Measurements from ENCODE around the gene PLEKHA6.
A peak's percentile ranks its signal among the peaks of the same experiment; 100 is the strongest.
"Not testable (repeated sequence)": the region's sequence is repeated elsewhere in the genome, so short reads cannot be mapped to it uniquely, and the experiment has no call there.

The PLEKHA6 gene

DNA sequence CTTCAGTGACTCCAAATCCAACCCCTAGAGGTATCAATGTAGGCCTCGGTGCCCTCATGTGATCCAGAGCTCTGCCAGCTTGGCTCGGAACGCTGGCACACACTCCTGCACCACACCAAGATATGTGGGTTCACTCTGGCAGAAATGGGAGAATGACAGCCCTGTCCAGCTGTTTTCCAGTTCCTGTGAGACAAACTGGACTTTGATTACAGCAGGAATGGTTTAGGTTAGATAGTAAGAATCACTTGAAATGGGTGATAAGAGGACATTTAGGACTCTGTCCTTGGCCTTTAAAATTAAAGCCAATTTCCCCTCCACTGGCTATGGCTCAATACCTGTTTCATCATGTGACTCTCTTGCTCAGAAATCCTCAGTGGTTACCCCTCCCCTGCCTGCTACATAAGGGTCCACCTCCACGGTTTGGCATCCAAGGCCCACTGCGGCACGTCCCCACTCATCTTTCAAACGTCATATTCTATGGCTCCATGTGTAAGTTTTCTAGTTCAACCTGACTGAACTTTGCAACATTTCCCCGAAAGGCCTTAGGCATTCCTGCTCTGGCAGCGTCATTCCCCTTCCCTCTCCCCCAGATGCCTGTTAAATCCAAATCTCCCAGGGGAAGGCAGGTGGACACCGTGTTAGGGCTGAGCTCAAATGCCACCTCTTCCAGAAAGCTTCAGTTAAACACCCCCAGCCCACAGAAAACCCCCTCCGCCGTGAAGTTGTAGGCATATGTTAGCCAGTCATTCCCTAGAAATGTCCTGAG lies 44.7 kb downstream of the PLEKHA6 start:
- no peak for DNase-seq (ENCODE audit: low read depth)

DNA sequence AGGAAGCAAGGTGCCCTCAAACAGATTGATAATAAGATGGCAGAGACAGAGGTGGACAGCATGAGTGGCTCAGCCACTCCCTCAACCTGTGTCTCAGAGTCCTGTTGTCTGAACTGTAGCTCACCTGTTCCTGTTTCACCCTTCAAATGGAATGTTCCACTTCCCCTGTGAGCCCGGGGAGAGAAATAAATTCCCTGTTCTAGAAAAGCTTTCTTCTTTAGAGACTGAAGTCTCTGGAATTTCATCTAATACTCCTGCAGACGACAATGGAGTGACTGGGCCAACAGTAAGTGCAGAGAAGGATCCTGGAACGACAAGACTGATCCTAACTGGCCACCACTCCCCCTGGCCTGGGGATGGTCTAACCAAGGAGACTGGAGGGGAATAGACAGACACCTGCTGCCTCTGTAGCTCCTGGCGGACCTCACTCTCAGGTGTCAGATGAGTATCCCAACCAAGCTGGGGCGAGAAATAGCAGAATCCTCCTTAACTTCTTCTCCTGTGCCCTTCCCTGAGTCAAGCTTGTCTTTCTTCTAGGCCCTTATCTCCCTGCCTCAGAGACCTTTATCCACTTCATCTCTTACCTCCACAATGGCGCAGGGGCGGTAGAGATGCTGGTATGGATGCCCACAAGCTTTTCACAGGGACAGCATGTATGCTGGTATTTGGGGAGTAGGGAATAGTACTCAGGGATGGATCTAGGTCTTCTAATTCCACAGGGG lies 45.4 kb downstream of the PLEKHA6 start:
- DNase-seq (ENCODE audit: low read depth): no peak

DNA sequence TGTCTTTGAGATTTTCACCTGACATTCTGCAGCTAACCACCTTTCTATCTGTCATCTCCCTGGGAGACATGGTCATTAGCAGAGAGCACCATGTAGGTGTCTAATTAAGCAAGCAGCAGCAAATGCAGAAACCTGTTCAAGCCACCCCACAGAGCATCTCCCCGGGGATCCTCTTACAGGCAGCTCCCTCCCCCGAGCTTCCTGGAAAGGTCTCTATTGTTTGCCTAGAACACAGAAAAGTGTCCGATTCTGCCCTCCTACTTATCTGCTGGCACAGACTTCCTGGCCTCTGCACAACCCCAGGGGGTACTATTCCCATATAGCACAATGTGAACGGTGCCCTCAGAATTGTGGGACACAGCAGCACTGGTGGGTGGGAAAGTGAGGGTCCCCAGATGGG lies 46.1 kb downstream of the PLEKHA6 start:
- DNase-seq (ENCODE audit: low read depth): no peak

DNA sequence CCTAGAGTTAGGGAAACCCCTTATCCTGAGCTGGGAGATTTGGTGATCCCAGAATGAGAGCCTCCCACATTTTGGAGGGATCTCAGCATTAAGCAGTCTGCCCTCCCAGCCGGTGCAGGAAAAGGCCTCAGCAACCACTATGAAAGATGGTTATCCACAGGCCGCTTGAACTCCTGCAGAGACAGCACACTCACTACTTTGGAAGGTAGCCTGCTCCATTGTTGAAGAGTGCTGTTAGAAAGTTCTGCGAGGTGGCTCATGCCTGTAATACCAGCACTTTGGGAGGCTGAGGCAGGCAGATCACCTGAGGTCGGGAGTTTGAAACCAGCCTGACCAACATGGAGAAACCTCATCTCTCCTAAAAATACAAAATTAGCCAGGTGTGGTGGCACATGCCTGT lies 48.8 kb downstream of the PLEKHA6 start:
- DNase-seq (ENCODE audit: low read depth): not testable (repeated sequence)

DNA sequence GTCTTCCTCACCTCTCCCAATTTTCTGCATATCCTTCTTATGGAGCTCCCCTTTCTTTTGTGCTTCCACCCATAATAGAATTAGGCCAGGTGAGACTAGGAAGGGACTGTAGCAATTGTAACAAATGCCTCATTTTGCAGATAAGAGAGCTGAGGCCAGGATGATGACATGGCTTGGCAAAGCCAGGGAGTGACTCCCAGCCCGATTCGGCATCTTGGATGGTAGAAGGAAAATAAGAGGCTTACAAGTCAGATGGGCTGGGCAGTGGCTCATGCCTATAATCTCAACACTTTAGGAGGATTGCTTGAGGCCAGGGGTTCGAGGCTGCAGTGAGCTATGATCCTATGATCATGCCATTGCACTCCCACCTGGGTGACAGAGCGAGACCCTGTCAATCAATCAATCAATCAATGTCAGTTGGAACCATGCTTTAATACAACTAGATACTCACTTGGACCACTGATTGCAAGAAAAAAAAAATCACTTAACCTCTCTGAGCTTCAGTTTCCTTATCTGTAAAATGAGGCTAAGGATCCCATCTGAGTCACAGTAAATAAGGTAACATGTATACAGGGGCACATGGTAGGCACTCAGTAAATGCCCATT lies 51.6 kb downstream of the PLEKHA6 start:
- DNase-seq (ENCODE audit: low read depth): no peak

DNA sequence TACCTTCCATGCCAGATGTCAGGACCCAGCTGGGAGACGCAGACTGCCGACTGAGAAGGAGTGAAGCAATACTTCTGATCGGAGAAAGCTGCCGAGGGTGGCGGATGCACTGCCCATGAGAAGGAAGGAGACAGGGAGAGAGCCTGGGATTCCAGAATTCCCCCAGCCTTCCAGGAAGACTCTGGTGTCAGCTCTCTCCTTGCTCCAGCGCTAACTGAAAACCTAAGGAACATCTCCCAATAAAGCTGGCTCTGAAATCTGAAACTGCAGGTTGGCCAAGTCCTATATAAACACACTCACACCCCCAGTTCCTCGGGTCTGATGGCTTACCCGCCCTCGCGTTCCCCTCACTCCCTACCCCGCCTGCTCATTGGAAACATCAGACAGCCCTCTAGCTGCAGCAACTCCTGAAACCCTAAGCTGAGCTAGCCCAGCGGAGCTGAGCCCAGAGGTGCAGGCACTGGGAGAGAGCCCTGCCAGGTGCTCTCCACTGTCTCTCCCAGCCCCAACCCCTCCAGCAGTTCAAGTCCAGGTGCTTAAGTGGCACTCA lies 52.3 kb downstream of the PLEKHA6 start:
- peak; percentile 21 for DNase-seq (ENCODE audit: low read depth)

DNA sequence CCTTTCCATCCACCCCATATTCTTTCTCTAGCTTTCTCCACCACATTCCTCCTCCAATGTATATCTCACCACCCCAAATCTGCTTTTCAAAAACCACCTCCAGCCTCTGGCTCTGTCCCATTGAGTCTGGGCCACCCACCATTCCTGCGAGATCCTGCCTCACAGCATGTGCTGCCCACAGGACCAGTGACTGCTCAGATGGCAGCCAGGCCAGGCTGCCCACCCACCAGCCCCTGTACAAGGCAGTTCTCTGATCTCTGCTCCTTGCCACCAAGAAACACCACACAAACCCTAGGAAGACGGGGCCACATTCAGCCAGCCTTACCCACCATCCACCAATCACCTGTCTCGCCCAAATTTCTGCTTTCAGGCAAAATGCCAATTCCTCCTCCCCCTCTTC lies 53.7 kb downstream of the PLEKHA6 start:
- DNase-seq (ENCODE audit: low read depth): no peak

DNA sequence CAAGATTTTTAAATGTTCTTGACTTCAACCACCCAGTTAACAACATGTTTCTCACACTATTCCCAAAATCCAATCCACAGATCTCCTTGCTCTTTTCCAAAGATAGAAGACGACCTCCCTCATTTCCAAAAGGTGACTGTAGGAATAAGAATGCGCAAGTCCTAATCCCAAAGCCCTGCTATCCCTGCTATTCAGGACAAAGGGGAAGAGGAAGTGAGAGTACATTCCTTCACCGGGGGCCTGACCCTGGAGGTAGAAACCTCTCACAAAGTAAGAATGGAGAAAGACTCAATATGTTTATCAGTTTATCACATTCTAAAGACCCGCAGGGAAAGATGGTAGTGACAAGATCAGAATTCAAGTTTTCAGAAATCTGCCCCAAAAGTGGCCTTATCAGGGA lies 55.7 kb downstream of the PLEKHA6 start:
- DNase-seq (ENCODE audit: low read depth): no peak

DNA sequence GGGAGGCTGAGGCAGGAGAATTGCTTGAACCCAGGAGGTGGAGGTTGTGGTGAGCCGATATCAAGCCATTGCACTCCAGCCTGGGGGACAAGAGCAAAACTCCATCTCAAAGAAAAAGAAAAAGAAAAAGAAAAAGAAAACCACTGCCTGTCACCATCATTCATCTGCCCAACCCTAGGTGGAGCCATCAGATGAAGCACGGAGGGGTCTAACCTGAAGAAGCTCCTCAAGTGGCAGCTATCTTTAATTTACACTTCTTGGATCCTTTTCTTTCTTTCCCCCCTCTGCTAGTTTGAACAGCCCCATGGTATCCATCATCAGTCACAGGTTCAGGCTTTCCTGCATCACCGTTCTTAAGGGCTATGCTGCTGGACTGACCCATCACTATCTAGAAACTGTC lies 57.0 kb downstream of the PLEKHA6 start:
- no peak for DNase-seq (ENCODE audit: low read depth)

DNA sequence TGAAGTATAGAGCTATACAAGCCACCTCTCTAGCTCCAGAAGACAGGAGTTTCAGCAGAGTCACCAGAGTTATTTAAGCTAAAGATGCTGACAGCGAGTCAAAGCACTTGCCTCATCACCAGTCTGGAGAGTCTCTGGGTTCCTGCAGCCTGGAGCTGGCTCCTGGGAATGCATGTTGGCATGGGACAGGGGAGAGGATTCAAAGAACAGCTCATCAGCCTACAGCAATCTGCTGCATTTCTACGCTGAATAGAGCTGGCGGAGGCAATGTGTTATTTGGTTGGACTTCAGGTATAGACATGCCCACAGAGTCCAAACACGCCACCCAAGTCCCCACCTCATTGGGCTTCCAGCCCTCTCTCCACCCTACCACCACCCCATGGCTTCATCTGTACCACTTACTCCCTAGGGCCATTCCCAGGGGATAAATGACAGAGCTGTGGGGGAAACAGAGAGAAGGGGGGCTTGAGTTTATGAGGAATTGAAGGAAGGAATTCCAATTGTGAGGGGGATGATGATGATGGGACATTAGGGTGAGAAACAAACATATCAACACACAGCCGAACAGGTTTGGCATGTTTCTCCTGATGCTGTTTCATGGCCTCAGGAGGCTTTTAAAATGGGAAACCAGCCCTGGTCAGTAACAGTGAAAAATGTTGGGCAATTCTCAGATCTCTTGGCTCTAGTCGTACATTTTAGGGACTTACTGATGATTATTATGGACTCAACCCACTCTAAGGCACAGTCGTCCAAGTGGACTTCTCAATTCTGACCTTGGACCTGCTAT lies 58.4 kb downstream of the PLEKHA6 start:
- no peak for DNase-seq (ENCODE audit: low read depth)

DNA sequence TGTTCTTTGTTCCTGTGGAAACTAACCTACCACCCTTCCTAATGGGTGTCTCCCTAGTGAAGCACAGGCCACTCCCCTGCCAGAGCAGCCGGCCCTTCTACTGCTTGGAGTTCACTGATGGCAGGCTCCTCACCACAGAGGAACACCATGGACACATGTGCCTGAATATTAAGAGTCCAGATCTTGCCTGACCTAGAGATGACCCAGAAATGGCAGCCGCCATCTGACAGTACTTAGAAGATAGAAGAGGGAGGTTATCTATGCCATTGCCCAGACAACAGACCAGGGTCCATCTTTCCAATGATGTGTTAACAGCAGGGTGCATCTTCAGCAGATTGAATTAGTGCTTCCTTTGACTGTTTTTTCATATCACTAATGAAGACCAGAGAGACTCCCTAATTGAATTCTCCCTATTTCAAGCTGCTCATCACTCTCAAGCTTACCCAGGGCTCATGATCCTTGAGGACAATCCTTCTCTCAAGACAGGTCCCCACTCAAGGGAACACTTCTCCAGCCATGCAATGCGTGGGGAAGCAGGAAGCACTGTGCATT lies 59.8 kb downstream of the PLEKHA6 start:
- DNase-seq (ENCODE audit: low read depth): no peak

DNA sequence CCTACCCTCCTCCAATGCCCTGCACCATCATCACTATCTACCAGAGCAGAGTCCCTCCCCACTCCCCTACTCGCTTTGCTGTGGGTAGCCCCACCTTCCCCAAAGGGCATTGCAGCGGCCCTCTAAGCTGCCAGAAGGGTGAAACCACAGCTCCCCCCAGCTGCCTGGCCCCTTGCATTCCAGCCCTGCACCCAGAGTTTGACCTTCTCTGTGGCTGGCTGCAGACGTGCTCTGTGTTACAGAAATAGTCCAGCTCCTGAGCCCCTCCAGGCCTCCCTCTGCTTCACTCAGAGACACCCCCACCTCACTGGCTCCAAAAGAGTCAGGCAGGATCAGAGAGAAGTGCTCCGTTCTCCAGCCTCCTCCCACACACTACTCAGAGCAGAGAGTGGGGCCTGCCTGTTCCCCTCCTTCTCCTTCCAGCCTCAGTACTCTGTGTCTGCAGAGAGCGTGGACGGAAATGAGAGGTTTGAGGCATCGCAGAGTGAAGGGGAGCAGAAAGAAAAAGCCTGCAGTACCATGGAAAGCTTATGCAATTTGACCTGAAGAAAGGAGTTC lies 63.2 kb downstream of the PLEKHA6 start:
- DNase-seq (ENCODE audit: low read depth): peak; percentile 64

DNA sequence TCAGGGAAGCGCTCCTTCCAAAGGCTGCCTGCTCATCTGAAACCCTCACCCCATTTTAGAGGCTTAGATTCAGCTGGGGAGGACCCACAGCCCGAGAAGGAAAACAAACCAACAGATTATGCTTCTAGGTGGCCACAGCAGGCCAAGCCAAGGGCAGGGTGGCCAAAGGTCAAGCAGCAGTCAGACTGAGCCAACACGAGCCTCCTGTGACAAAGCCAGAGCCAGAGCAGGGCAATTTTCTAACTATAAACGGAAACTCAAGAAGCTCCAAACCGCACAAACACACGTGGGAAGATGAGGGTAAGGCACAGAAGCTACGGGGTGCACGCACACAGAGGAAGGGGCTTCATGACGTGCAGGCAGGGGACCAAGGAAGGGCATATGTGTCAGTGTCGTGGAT lies 64.1 kb downstream of the PLEKHA6 start:
- peak; percentile 21 for DNase-seq (ENCODE audit: low read depth)

DNA sequence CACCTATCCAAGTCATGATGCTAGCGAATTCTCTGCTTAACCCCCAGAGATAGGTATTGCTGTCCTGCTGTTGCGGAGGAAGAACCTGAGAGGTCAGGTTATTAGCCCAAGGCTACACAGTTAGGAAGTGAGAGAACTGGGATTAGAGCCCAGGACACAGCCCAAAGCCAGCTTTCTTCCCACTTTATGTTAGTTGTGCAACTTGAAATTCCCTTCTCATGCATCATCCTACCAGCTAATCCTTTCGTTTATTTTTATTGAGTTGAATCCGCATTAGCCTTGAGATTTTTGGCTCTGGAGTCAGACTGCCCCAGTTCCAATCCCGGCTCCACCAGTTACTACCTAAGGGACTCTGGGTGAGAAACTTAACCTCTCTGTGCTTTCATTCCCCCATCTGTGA lies 65.4 kb downstream of the PLEKHA6 start:
- peak; percentile 87 for DNase-seq (ENCODE audit: low read depth)

DNA sequence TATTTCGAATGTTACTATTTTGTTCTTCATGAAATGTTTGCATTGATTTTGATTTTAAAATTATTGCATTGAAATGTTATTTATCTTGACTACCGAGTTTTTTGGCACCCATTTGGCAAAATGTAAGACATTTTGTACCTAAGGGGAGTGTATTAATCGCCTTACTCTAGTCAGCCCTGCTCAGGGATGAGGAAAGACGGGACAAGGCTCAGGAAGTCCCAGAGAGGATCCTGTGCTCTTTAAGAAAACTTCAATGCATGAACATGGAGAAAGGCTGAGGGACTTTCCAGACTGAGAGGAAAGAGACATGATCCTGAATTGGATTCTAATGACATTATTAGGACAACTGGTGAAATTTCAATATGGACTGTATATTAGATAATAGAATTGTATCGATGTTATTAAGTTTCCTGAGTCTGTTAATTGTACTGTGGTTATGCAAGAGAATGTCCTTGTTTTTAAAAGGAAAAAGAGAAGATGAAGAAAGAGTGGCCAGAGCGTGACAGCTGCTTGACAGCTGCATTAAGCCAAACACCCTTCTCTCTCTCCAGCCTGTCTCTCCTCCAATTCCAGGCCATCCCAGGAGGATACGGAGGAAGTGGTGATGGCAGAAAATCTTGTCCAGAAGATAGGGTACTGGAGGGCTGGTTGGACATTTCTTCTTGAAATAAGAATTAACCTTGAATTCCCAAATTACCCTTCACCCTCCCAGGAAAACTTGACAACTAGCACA lies 66.0 kb downstream of the PLEKHA6 start:
- peak; percentile 72 for DNase-seq (ENCODE audit: low read depth)

DNA sequence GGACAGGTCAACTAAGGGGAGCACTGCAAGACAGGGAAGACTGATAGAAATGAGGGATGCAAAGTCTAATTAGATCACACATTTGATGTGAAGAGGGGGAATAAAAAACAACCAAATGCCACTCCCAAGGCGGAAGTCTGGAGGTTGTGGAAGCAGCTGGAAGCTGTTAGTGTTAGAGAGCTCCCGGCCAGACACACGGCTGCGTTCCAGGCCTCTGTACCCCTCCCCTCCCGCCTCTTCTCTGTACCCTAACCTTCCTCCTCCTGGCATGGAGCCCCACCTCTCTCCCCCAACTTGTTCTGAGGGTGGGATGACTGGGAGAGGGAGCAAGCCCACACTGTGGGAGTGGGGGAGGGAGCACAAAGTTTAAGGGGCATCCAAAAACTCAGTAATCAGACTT lies 67.0 kb downstream of the PLEKHA6 start:
- DNase-seq (ENCODE audit: low read depth): no peak

DNA sequence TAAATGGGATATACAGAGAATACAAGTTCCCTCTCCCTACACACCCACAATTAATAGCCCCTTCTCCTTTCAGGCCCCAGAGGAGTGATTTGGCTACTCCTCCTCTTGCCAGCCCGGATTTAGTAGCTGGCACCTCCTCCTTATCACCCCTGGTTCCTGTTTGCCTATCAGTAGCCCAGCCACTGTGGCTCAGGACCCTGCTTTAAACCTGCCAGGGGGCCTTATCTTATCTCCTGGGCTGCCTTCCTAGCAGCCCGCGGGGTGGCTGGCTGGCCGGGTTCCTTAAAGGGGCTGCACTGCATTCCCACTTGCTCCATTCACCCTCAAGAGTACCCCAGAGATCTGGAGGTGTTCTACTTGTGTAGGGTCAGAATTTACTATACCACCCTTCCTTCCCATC lies 70.4 kb downstream of the PLEKHA6 start:
- no peak for DNase-seq (ENCODE audit: low read depth)

DNA sequence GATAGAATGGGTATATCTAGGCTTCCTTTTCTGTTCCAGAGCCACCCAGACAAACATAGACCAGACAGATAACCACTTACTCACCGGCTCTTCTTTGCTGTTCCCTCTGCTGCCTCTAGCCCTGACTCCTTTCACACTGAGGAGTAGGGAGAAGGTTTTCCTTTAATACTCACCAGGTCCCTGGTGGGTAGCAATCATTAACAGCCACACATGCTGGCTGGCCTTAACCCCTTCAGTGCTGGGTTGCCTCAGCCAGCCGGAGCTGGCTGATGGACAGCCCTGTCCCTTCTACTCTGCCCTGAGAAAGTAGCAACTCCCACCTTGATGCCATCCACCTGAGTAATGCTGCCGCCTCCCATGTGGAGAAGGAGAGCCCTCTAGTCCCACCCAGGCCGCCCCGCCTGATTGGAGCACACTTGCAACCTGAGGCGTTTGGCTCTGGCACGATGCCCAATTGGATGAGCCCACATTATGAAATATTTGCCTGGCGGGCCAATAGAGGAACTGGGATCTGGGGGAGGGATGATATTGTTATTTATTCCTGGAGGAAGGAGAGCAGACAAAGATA lies 71.6 kb downstream of the PLEKHA6 start:
- no peak for DNase-seq (ENCODE audit: low read depth)

DNA sequence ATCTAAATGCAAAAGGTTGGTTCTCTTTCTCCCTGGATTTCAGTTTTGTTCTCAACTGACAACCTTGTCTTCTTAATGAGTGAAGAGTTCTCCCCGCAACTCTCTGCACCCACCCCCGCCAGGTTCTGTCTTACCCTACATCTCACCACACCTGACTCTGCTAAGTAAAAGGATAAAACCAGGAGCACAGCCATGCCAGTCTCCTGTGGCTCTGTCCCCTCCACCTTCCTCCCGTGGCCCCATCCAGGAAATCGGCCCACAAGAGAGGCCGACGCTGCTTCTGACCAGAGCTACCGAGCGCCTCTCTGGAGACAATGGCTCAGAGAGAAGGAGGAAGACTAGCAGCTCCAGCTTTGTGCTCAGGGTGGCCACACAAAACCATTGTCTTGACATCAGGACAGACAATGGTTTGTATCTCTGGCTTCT lies 72.2 kb downstream of the PLEKHA6 start:
- DNase-seq (ENCODE audit: low read depth): no peak

DNA sequence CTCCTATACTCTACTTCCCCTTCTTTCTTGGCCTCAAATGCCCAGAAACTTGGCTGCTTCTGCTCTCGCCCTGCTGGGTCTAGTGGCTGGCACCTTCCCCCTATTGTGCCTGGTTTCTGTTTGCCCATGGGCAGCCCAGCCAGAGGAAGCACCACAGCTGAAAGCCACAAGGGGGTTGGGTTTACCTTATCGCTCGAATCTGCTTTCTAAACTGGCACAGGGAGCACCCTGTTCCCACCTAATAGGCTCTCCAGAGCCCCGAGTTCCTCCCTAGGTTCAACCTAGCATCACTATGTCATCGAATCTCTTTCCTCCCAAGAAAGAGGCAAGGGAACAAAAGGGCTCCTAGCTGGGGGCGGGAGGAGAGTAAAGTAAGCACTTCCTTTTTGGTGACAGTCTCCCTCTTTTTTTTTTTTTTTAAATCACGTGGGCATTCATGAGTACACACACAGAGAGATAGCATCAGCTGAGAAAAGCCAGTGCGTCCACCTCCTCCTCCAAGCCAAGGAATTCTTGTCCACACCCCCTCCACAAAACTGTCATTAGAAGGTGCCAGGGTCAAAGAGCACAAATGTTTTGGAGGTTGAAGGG lies 72.8 kb downstream of the PLEKHA6 start:
- no peak for DNase-seq (ENCODE audit: low read depth)
